H1 (cell line): Measurements from ENCODE around the gene RND2. TPM values are rescaled to one million over a fixed set of nuclear protein-coding genes. Genes with fewer than 3 reads are reported as not detected.

Source experiments
- CTCF ChIA-PET: fragments of 300-600 bp; sonication (Branson Sonifier 250); formaldehyde crosslinking; loops from one replicate; lab custom pipeline; 2021; ENCODE audit not compliant: partially characterized antibody; lab: Charles Lee
- POLR2A ChIA-PET: fragments of 300-600 bp; sonication (Branson Sonifier 250); formaldehyde crosslinking; loops from one replicate; lab custom pipeline; 2021; ENCODE audit warnings: inconsistent platforms; ENCODE audit not compliant: partially characterized antibody; lab: Charles Lee
- DNase-seq, 2 experiments: peaks; one replicate each; pipeline versions ENCODE4 v3.0.0 to v3.0.0-alpha.2; 2010 to 2022; ENCODE audit warnings: low spot score in 2 of 2, low read depth in 1 of 2, mixed read lengths in 1 of 2
- FAIRE-seq: peaks from 2 replicates; lab custom pipeline; 2011; peaks lifted over from hg19 to GRCh38; lab: Jason Lieb, UNC
- H2AFZ ChIP-seq: 2 replicates; pipeline ENCODE4 v1.8.1; 2012; ENCODE audit warnings: low read length, inconsistent platforms
- H2AK5ac ChIP-seq: 2 replicates; pipeline ENCODE4 v1.6.1; 2013; ENCODE audit warnings: low read depth, low read length
- H2BK120ac ChIP-seq: replicated peaks from 2 replicates; pipeline ENCODE3; 2013; ENCODE audit warnings: low read depth, low read length, inconsistent platforms
- H2BK12ac ChIP-seq: 2 replicates; pipeline ENCODE4 v1.6.1; 2013; ENCODE audit warnings: low read depth, low read length
- H2BK15ac ChIP-seq: 2 replicates; pipeline ENCODE4 v1.6.1; 2013; ENCODE audit warnings: low read length
- H2BK20ac ChIP-seq: 2 replicates; pipeline ENCODE4 v1.6.1; 2013; ENCODE audit warnings: low read length
- H2BK5ac ChIP-seq: 2 replicates; pipeline ENCODE4 v1.6.1; 2013; ENCODE audit warnings: low read depth, low read length
- H3K14ac ChIP-seq: 2 replicates; pipeline ENCODE4 v1.6.1; 2013; ENCODE audit warnings: inconsistent platforms; ENCODE audit not compliant: insufficient read length
- H3K18ac ChIP-seq: 2 replicates; pipeline ENCODE4 v1.6.1; 2013; ENCODE audit warnings: low read length; ENCODE audit errors: extremely low read depth
- H3K23ac ChIP-seq: 2 replicates; pipeline ENCODE4 v1.6.1; 2013; ENCODE audit warnings: inconsistent platforms; ENCODE audit not compliant: insufficient read length
- H3K23me2 ChIP-seq: 2 replicates; pipeline ENCODE4 v1.6.1; 2013; ENCODE audit warnings: low read depth, low read length
- H3K27ac ChIP-seq: 2 replicates; pipeline ENCODE4 v1.6.1; 2011; ENCODE audit warnings: low read depth, low read length, inconsistent platforms
- H3K27me3 ChIP-seq, 4 experiments: replicated peaks in 1 of 4; 1 replicate in 1 of 4; 2 replicates in 3 of 4; pipeline versions ENCODE4 v1.6.1 to v1.8.1; 2011 to 2013; ENCODE audit warnings: low read length in 3 of 4, mild to moderate bottlenecking in 3 of 4, inconsistent platforms in 2 of 4, mixed read lengths in 2 of 4, moderate library complexity in 1 of 4; ENCODE audit not compliant: control insufficient read depth in 3 of 4, insufficient read depth in 3 of 4; ENCODE audit errors: extremely low read depth in 1 of 4
- H3K36me3 ChIP-seq, 4 experiments: 2 replicates each; pipeline versions ENCODE4 v1.6.1 to v1.8.1; 2011 to 2013; ENCODE audit warnings: mild to moderate bottlenecking in 4 of 4, low read length in 3 of 4, moderate library complexity in 2 of 4, control low read depth in 1 of 4, inconsistent platforms in 1 of 4; ENCODE audit not compliant: insufficient read depth in 4 of 4, control insufficient read depth in 2 of 4
- H3K4ac ChIP-seq: replicated peaks from 2 replicates; pipeline ENCODE3; 2013; ENCODE audit warnings: low read length, low read depth, mixed read lengths, inconsistent platforms; ENCODE audit not compliant: insufficient read length
- H3K4me1 ChIP-seq, 4 experiments: replicated peaks in 1 of 4; 1 replicate in 1 of 4; 2 replicates in 3 of 4; pipeline versions ENCODE4 v1.6.1 to v1.8.1; 2011 to 2013; ENCODE audit warnings: low read length in 3 of 4, inconsistent platforms in 2 of 4, mixed read lengths in 1 of 4; ENCODE audit not compliant: insufficient read depth in 4 of 4, control insufficient read depth in 3 of 4
- H3K4me2 ChIP-seq, 2 experiments: 2 replicates each; pipeline versions ENCODE4 v1.6.1 to v1.8.1; 2011 to 2013; ENCODE audit warnings: low read depth in 2 of 2, low read length in 2 of 2, control low read depth in 1 of 2, inconsistent platforms in 1 of 2, mild to moderate bottlenecking in 1 of 2; ENCODE audit not compliant: insufficient read depth in 1 of 2
- H3K4me3 ChIP-seq, 4 experiments: fragments of 200-600, 300-600 bp in 1 of 4; sonication (generic), shearing (Covaris generic), sonication (Bioruptor Twin) in 1 of 4; 2 replicates each; pipeline versions ENCODE4 v1.5.1 to v1.8.1; 2011 to 2016; ENCODE audit warnings: low read length in 4 of 4, low read depth in 3 of 4, control low read depth in 2 of 4, inconsistent platforms in 2 of 4, mild to moderate bottlenecking in 2 of 4, mixed read lengths in 1 of 4, moderate library complexity in 1 of 4; ENCODE audit not compliant: insufficient read depth in 2 of 4; ENCODE audit errors: extremely low read depth in 1 of 4
- H3K56ac ChIP-seq: replicated peaks from 2 replicates; pipeline ENCODE3; 2013; ENCODE audit warnings: low read depth, mild to moderate bottlenecking, mixed read lengths, low read length, inconsistent platforms; ENCODE audit not compliant: insufficient read length
- H3K79me1 ChIP-seq: 2 replicates; pipeline ENCODE4 v1.6.1; 2013; ENCODE audit warnings: low read depth, low read length, control low read depth
- H3K79me2 ChIP-seq, 2 experiments: 2 replicates each; pipeline versions ENCODE4 v1.6.1 to v1.8.1; 2012 to 2013; ENCODE audit warnings: low read length in 2 of 2, mild to moderate bottlenecking in 2 of 2, inconsistent platforms in 1 of 2; ENCODE audit not compliant: insufficient read depth in 2 of 2, control insufficient read depth in 1 of 2
- H3K9ac ChIP-seq, 4 experiments: replicated peaks in 1 of 4; 1 replicate in 1 of 4; 2 replicates in 3 of 4; pipeline versions ENCODE4 v1.6.1 to v1.8.1; 2011 to 2013; ENCODE audit warnings: low read depth in 3 of 4, low read length in 3 of 4, control low read depth in 2 of 4, mild to moderate bottlenecking in 2 of 4, moderate library complexity in 2 of 4, inconsistent platforms in 1 of 4; ENCODE audit errors: extremely low read depth in 1 of 4
- H3K9me3 ChIP-seq, 2 experiments: 2 replicates each; pipeline versions ENCODE4 v1.6.1 to v1.8.1; 2012 to 2013; ENCODE audit warnings: mild to moderate bottlenecking in 2 of 2, moderate library complexity in 2 of 2, control low read depth in 1 of 2, inconsistent platforms in 1 of 2, low read depth in 1 of 2, low read length in 1 of 2, mixed read lengths in 1 of 2; ENCODE audit not compliant: insufficient read depth in 2 of 2
- H4K20me1 ChIP-seq, 2 experiments: replicated peaks in 1 of 2; 2 replicates each; pipeline versions ENCODE3 to v1.8.1; 2011 to 2013; ENCODE audit warnings: inconsistent platforms in 2 of 2, low read length in 2 of 2, mild to moderate bottlenecking in 1 of 2; ENCODE audit not compliant: insufficient read depth in 2 of 2, control insufficient read depth in 1 of 2
- H4K5ac ChIP-seq: 2 replicates; pipeline ENCODE4 v1.6.1; 2013; ENCODE audit warnings: low read length, low read depth, mixed read lengths, inconsistent platforms; ENCODE audit not compliant: insufficient read length
- H4K8ac ChIP-seq: 2 replicates; pipeline ENCODE4 v1.8.0; 2013; ENCODE audit warnings: mild to moderate bottlenecking, moderate library complexity, low read length, inconsistent platforms; ENCODE audit not compliant: insufficient read depth; ENCODE audit errors: extremely low read depth
- H4K91ac ChIP-seq: replicated peaks from 2 replicates; pipeline ENCODE3; 2013; ENCODE audit warnings: low read length, mixed read lengths, inconsistent platforms; ENCODE audit not compliant: insufficient read length
- ASH2L ChIP-seq: fragments of 200-600, 300-600 bp; sonication (generic); IDR thresholded peaks from one replicate; pipeline ENCODE4 v1.7.1; 2017; ENCODE audit warnings: low read length
- CREB1 ChIP-seq: IDR thresholded peaks from 2 replicates; pipeline ENCODE4 v1.6.1; 2012; ENCODE audit warnings: inconsistent platforms
- KDM4A ChIP-seq: IDR thresholded peaks from one replicate; pipeline ENCODE4 v1.7.1; 2012; ENCODE audit warnings: low read depth, mild to moderate bottlenecking, moderate library complexity, low read length, inconsistent platforms; ENCODE audit not compliant: severe bottlenecking
- TAF1 ChIP-seq: IDR thresholded peaks from 2 replicates; pipeline ENCODE4 v1.6.1; 2011; ENCODE audit warnings: mild to moderate bottlenecking, low read depth, low read length
- TCF12 ChIP-seq: IDR thresholded peaks from 2 replicates; pipeline ENCODE4 v1.6.1; 2011; ENCODE audit warnings: low read depth, mild to moderate bottlenecking, low read length
- ZNF274 ChIP-seq: IDR thresholded peaks from 2 replicates; pipeline ENCODE4 v1.7.0; 2012; ENCODE audit warnings: low read length, borderline replicate concordance; ENCODE audit errors: extremely low read depth
- WGBS, 2 experiments: shearing (Covaris generic) in 1 of 2; methylation state at CpG; one replicate each; pipeline versions ENCODE4 v1.1.6 to v1.1.7; 2013 to 2015; ENCODE audit warnings: low lambda C conversion rate in 2 of 2, mixed read lengths in 2 of 2, inconsistent platforms in 1 of 2, low coverage in 1 of 2, missing lambda C conversion rate in 1 of 2; ENCODE audit not compliant: insufficient replicate concordance in 2 of 2, insufficient coverage in 1 of 2, insufficient read length in 1 of 2; ENCODE audit errors: extremely low coverage in 1 of 2, missing lambda C conversion rate in 1 of 2; 5-methylcytosine and 5-hydroxymethylcytosine counted together
- polyA plus RNA-seq, 7 experiments: library from polyadenylated mRNA; depleted of rRNA in 3 of 7; stranded (reverse) in 5 of 7; unstranded in 2 of 7; fragments of >200 nt in 5 of 7; fragments of 200-250 nt in 2 of 7; gene quantifications; 1 replicate in 5 of 7; 2 replicates in 1 of 7; 4 replicates in 1 of 7; pipeline versions ENCODE4 v1.2.1 to v1.2.3, GENCODE V29; 2011 to 2013; ENCODE audit warnings: missing spikeins in 2 of 7, mixed read lengths in 2 of 7
- total RNA-seq: library from RNA; stranded (reverse); fragmentation: NEBNext Ultra II Directional; extraction: Animal tissue kit (Norgen Biotek cat#: 25700); gene quantifications from 2 replicates; pipeline ENCODE4 v1.2.1, GENCODE V29; 2021
- TF ChIP-seq, protein P1 (sequence below): IDR thresholded peaks from 2 replicates; pipeline ENCODE4 v1.6.1; 2012; ENCODE audit warnings: low read length, inconsistent platforms
- TF ChIP-seq, protein P2 (sequence below), 3 experiments: IDR thresholded peaks; 1 replicate in 2 of 3; 2 replicates in 1 of 3; pipeline versions ENCODE4 v1.5.1 to v1.6.1; 2011; ENCODE audit warnings: low read length in 3 of 3, mild to moderate bottlenecking in 3 of 3, inconsistent platforms in 2 of 3, low read depth in 1 of 3, moderate library complexity in 1 of 3; ENCODE audit not compliant: insufficient read depth in 1 of 3; ENCODE audit errors: control extremely low read depth in 1 of 3

The RND2 gene
- total and polyA plus RNA-seq, 2 of the 8 experiments (the other 6 are each of a cell fraction or from before 2014, with no cell fraction given) = 51.3 to 61.4 TPM

DNA sequence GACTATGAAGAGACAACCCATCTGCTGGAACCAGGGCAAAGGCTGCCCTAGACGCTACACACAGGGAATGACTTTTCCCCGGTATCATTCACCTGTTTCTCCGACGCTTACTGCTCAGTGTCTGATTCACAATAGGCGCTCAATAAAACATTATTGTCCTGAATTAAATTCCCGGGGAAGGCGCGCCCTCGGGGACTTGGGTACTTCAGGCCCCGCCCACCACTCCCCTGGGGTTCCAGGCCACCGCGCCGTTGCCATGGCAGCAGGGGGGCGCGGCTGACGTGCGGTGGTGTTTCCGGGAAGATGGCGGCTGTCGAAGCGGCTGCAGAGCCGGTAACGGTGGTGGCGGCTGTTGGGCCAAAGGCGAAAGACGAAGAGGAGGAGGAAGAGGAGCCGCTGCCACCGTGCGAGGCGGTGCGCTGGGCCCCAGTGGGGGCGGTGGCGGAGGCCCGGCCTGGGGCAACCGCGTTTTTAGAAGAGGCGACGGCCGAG is 44.7 kb upstream of the RND2 start, which contains the start of gene RUNDC1:
RUNDC1 (plus strand) TSS at position 292 of the 492 bp plus-strand sequence; CDS start at position 304, 12 bp downstream.
- FAIRE-seq = no peak
- H3K4me2 ChIP-seq = peak within 1 kb of the TSS; percentile 93 to 96
- peaks cover 0 to 3% of the 10 kb centered on the region in 2 experiments for H4K20me1 ChIP-seq
- H3K23me2 ChIP-seq = peaks cover 10% of the 10 kb centered on the region
- H3K79me2 ChIP-seq = peaks cover 0 to 17% of the 10 kb centered on the region in 2 experiments; a peak in 3 of 4 replicates
- peaks cover 3 to 16% (median 4%) of the 10 kb centered on the region in 4 experiments; a peak in 5 of 7 replicates for H3K4me1 ChIP-seq
- H3K27me3 ChIP-seq = no peaks in the 10 kb centered on the region
- 0 out of 2 replicates have a peak within 1 kb of the TSS, but pooled peaks have one; percentile 24 for H2AK5ac ChIP-seq
- H3K9ac ChIP-seq = peak within 1 kb of the TSS; percentile 74 to 85 (median 78)
- peak within 1 kb of the TSS; percentile 22 for H4K91ac ChIP-seq
- H3K36me3 ChIP-seq = peaks cover 0 to 2% (median 1%) of the 10 kb centered on the region in 4 experiments; a peak in 2 of 8 replicates
- peak within 1 kb of the TSS; percentile 49 for H3K56ac ChIP-seq
- H2BK15ac ChIP-seq = peak within 1 kb of the TSS; percentile 48; the same call in 1 of the 2 replicates
- peak within 1 kb of the TSS; percentile 41 for H4K5ac ChIP-seq
- peak within 1 kb of the TSS; percentile 64; the same call in 1 of the 2 replicates for H4K8ac ChIP-seq
- peak within 1 kb of the TSS; percentile 61 for H2AFZ ChIP-seq
- H2BK120ac ChIP-seq = no peak within 1 kb of the TSS
- H3K27ac ChIP-seq = peak within 1 kb of the TSS; percentile 57; the same call in 1 of the 2 replicates
- H3K14ac ChIP-seq = no peak within 1 kb of the TSS
- peaks cover 6% of the 10 kb centered on the region; the same call in 1 of the 2 replicates for H3K79me1 ChIP-seq
- no peak within 1 kb of the TSS for H2BK20ac ChIP-seq
- peak within 1 kb of the TSS; percentile 72 to 96 (median 89) for H3K4me3 ChIP-seq
- peak in 1 of 2 experiments; percentile 97 for DNase-seq
- POLR2A ChIA-PET = interaction anchor here (1.0 to 4.6 kb wide), 6 partner anchors 11 to 39 kb away, joined by 3 to 45 read pairs (median 7); partner anchors contain the start of genes AARSD1 and RPL27
- H3K4ac ChIP-seq = no peak within 1 kb of the TSS
- H2BK5ac ChIP-seq = peak within 1 kb of the TSS; percentile 28; the same call in 1 of the 2 replicates
- peak within 1 kb of the TSS; percentile 64; the same call in 1 of the 2 replicates for H2BK12ac ChIP-seq
- CTCF ChIA-PET = interaction anchor here (0.9 to 1.1 kb wide), 3 partner anchors 13 to 136 kb away, joined by 3 to 6 read pairs (median 4); partner anchors contain the start of genes AOC2 and RPL27
- H3K9me3 ChIP-seq = no peaks in the 10 kb centered on the region
- H3K23ac ChIP-seq = no peak within 1 kb of the TSS
- peak within 1 kb of the TSS; percentile 48 for H3K18ac ChIP-seq
- 3% methylated on average over 37 of the region's 39 CpGs; no CpG with 5 or more reads in 1 of the 2 experiments for WGBS, 2 experiments
- peak; percentile 53 for TF ChIP-seq ASH2L
- peak; percentile 45 for TF ChIP-seq KDM4A
- TF ChIP-seq, protein P1, sequence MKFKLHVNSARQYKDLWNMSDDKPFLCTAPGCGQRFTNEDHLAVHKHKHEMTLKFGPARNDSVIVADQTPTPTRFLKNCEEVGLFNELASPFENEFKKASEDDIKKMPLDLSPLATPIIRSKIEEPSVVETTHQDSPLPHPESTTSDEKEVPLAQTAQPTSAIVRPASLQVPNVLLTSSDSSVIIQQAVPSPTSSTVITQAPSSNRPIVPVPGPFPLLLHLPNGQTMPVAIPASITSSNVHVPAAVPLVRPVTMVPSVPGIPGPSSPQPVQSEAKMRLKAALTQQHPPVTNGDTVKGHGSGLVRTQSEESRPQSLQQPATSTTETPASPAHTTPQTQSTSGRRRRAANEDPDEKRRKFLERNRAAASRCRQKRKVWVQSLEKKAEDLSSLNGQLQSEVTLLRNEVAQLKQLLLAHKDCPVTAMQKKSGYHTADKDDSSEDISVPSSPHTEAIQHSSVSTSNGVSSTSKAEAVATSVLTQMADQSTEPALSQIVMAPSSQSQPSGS = no peak
- TF ChIP-seq ZNF274 = no peak
- TF ChIP-seq TCF12 = no peak
- TF ChIP-seq, protein P2, sequence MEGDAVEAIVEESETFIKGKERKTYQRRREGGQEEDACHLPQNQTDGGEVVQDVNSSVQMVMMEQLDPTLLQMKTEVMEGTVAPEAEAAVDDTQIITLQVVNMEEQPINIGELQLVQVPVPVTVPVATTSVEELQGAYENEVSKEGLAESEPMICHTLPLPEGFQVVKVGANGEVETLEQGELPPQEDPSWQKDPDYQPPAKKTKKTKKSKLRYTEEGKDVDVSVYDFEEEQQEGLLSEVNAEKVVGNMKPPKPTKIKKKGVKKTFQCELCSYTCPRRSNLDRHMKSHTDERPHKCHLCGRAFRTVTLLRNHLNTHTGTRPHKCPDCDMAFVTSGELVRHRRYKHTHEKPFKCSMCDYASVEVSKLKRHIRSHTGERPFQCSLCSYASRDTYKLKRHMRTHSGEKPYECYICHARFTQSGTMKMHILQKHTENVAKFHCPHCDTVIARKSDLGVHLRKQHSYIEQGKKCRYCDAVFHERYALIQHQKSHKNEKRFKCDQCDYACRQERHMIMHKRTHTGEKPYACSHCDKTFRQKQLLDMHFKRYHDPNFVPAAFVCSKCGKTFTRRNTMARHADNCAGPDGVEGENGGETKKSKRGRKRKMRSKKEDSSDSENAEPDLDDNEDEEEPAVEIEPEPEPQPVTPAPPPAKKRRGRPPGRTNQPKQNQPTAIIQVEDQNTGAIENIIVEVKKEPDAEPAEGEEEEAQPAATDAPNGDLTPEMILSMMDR (IDR thresholded peaks at IDR 0.05; ENCODE audit: control extremely low read depth in 1 of 3, insufficient read depth in 1 of 3, low read depth in 1 of 3, low read length in 3 of 3) = no peak
- peak; percentile 52; the same call in 1 of the 2 replicates for TF ChIP-seq TAF1
- TF ChIP-seq CREB1 = peak; percentile 70; the same call in 1 of the 2 replicates
